GM12865 (cell line): ENCODE data around the gene ADGRE2.

Experiments used
- DNase-seq: peaks from one replicate; pipeline ENCODE4 v3.0.0; 2010; ENCODE audit warnings: low read depth
- H3K4me3 ChIP-seq: 2 replicates; pipeline ENCODE4 v1.5.1; 2011; ENCODE audit warnings: mild to moderate bottlenecking, low read depth, low read length, control low read depth
- TF ChIP-seq, protein P1 (sequence below): IDR thresholded peaks from 2 replicates; pipeline ENCODE4 v1.5.1; 2011; ENCODE audit warnings: low read length, control low read depth, low read depth, inconsistent platforms; ENCODE audit not compliant: insufficient read depth; ENCODE audit errors: missing control alignments

ADGRE2 gene

DNA sequence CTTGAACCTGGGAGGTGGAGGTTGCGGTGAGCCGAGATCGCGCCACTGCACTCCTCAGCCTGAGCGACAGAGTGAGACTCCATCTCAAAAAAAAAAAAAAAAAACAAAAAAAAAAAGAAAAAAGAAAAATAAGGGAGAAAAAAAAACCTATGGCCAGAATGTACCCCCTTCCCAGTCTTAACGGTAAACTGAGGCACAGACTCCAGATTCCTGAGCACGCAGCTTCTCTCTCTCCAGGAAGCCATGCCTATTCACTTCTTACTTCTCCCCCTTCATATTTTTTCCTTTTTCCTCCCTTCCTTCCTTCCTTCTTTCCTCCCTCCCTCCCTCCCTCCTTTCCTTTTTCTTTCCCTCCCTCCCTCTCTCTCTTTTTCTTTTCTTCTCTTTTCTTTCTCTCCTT, 5.4 kb downstream of the ADGRE2 start:
- no peak for DNase-seq
- no peak overlapping the region for H3K4me3 ChIP-seq
- TF ChIP-seq, protein P1, sequence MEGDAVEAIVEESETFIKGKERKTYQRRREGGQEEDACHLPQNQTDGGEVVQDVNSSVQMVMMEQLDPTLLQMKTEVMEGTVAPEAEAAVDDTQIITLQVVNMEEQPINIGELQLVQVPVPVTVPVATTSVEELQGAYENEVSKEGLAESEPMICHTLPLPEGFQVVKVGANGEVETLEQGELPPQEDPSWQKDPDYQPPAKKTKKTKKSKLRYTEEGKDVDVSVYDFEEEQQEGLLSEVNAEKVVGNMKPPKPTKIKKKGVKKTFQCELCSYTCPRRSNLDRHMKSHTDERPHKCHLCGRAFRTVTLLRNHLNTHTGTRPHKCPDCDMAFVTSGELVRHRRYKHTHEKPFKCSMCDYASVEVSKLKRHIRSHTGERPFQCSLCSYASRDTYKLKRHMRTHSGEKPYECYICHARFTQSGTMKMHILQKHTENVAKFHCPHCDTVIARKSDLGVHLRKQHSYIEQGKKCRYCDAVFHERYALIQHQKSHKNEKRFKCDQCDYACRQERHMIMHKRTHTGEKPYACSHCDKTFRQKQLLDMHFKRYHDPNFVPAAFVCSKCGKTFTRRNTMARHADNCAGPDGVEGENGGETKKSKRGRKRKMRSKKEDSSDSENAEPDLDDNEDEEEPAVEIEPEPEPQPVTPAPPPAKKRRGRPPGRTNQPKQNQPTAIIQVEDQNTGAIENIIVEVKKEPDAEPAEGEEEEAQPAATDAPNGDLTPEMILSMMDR, result no peak

DNA sequence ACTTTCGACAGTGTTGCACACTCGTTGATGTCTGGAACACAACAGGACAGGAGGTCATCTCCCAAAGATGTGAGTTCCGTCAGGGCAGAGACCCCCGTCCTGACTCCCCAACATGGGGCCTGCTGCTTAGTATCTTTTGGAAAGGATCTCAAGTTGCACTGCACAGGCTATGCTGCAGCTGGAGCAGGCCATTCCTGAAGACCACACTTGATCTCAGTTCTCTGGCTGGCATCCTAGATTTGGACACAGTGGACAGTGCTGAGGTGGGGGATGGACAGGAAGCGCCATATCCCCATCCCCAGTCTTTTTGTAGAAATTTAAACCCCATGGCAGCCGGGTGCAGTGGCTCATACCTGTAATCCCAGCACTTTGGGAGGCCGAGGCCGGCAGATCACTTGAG, 5.9 kb downstream of the ADGRE2 start:
- H3K4me3 ChIP-seq, result no peak overlapping the region
- TF ChIP-seq, protein P1, result no peak
- no peak for DNase-seq

DNA sequence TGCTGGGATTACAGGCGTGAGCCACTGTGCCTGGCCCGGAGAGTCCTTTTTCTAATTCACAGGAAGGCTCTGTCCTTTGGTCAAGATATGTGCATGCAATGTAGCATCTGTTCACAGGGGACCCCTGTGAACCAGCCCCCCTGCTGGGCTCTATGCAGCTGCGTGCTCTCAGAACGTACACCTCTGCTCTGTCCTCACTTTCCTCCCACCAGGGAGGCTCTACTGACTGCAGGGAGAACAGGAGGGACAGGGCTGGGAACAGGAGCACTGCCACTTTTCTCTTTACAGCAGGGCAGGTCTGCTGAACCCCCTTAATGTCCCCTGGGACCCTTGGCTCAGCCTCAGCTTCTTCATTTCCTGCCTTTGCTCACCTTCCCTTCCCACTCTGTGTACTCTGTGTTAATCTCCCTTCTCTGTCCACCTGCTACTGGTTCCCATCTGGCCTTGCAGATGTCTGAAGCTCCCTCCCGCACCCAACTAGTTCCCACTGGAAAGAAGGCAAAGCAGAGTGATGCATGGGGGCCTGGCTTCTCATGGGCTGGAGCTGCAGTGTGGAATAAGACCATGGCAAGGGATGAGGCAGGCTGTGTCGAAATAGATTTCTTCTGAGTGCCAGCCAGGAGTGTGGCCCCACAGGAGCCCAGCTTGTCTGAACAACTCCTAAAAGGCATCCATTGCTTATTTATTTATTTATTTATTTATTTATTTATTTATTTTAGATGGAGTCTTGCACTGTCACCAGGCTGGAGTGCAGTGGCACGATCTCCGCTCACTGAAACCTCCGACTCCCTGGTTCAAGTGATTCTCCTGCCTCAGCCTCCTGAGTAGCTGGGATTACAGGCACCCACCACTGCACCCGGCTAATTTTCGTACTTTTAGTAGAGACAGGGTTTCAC, 7.2 kb downstream of the ADGRE2 start:
- DNase-seq, result no peak
- TF ChIP-seq, protein P1, result no peak
- H3K4me3 ChIP-seq, result no peak overlapping the region

DNA sequence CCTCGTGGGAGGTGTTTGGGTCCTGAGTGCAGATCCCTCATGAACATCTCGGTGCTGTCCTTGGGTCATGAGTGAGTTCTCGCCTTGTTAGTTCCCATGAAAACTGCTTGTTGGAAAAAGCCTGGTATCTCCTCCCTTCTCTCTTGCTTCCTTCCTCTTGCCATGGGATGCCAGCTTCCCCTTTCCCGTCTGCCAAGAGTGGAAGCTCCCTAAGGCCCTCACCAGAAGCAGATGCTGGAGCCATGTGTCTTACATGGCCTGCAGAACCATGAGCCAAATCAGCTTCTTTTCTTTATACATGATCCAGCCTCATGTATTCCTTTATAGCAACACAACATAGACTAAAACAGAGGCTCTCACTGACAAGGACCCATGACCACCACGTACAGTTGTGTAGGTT, 8.2 kb downstream of the ADGRE2 start:
- H3K4me3 ChIP-seq, result no peak overlapping the region
- no peak for DNase-seq
- TF ChIP-seq, protein P1, result no peak

DNA sequence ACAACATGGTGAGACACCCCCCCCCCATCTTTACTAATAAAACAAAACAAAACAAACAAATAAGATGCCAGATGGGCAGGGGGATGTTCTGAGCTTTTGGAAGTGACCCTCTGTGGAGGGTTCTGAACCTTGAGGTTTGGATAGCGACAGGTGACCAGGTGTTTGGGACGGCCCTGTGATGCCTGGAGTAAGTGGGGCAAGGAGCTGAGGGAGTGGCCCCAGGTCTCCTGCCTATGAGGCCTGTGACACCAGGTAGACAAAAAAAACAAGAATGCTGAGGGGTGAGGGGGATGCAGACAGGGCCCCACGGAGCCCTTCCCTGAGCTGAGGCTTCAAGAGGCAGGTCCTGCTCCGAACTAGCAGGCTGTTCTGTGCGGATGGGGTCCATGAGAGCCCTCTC, 9.2 kb downstream of the ADGRE2 start:
- TF ChIP-seq, protein P1, result no peak
- DNase-seq, result no peak
- H3K4me3 ChIP-seq, result no peak overlapping the region

DNA sequence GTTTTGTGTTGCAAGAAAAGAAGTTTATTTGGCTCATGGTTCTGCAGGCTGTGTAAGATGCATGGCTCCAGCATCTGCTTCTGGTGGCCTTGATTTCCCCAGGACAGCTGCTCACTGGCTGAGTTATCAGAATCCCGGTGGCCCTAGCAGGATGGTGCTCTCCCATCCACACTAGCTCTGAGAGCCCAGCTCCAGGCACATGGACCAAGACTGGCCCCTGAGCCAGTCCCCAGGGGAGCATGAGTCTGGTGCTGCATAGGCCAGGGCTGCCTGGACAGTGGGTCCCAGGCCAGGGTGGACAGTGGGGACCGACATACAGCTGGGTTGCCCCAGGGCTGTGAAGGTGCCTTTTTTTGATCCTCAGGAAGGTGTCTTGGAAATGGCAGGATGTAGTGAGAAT, 10.4 kb downstream of the ADGRE2 start:
- TF ChIP-seq, protein P1, result no peak
- no peak overlapping the region for H3K4me3 ChIP-seq
- DNase-seq, result no peak
